ENCODE measurements around the gene DYNLT5. TPM values are rescaled to one million over a fixed set of nuclear protein-coding genes. Genes with fewer than 3 reads are reported as not detected.

The DYNLT5 gene
- total RNA-seq, 2 donors from 2014 or later = 1.2 TPM; not detected in 1

GRCh38 chr1:66747501-66747900 lies 4.8 kb upstream of the DYNLT5 start:
- H3K4me3 ChIP-seq = no peak overlapping the region
- no peaks in the 10 kb centered on the region for H3K27me3 ChIP-seq (replicated peaks; ENCODE audit: insufficient read depth)
- H3K4me1 ChIP-seq (replicated peaks) = no peaks in the 10 kb centered on the region
- WGBS = 16% methylated on average over 1 of the region's 1 CpG
- no peak overlapping the region for H3K27ac ChIP-seq
- H3K36me3 ChIP-seq = no peaks in the 10 kb centered on the region
- no peaks in the 10 kb centered on the region for H3K9me3 ChIP-seq
- DNase-seq (ENCODE audit: low spot score) = no peak
- intact Hi-C loops (cut with DNase I) = no loop called here
- no peak for TF ChIP-seq CTCF (IDR thresholded peaks at IDR 0.05)
- no peak for TF ChIP-seq POLR2AphosphoS5 (IDR thresholded peaks at IDR 0.05)
- TF ChIP-seq POLR2A (IDR thresholded peaks at IDR 0.05) = no peak

- Histone ChIP-seq H3K4me3 (no peak overlapping the region), H3K27me3 (replicated peaks; ENCODE audit: insufficient read depth) (no peaks in the 10 kb centered on the region), H3K36me3 (no peaks in the 10 kb centered on the region), H3K9me3 (no peaks in the 10 kb centered on the region), H3K27ac (no peak overlapping the region), H3K4me1 (replicated peaks) (no peaks in the 10 kb centered on the region)
- TF ChIP-seq POLR2AphosphoS5 (IDR thresholded peaks at IDR 0.05) = no peak
- no peak for TF ChIP-seq CTCF (IDR thresholded peaks at IDR 0.05)
- no peak for TF ChIP-seq POLR2A (IDR thresholded peaks at IDR 0.05)
- 80% methylated on average over 3 of the region's 3 CpGs for WGBS
- intact Hi-C loops (cut with DNase I) = no loop called here
- DNase-seq (ENCODE audit: low spot score) = no peak
Measured at GRCh38 chr1:66750577-66750976, 1.7 kb upstream of the DYNLT5 start.

GRCh38 chr1:66751160-66751559 lies 1.1 kb upstream of the DYNLT5 start:
- H3K9me3 ChIP-seq = no peaks in the 10 kb centered on the region
- H3K4me3 ChIP-seq = no peak overlapping the region
- 95% methylated on average over 4 of the region's 4 CpGs for WGBS
- H3K27me3 ChIP-seq (replicated peaks; ENCODE audit: insufficient read depth) = no peaks in the 10 kb centered on the region
- intact Hi-C loops (cut with DNase I) = no loop called here
- H3K4me1 ChIP-seq (replicated peaks) = no peaks in the 10 kb centered on the region
- DNase-seq (ENCODE audit: low spot score) = no peak
- H3K36me3 ChIP-seq = no peaks in the 10 kb centered on the region
- H3K27ac ChIP-seq = no peak overlapping the region
- TF ChIP-seq POLR2A (IDR thresholded peaks at IDR 0.05) = no peak
- TF ChIP-seq CTCF (IDR thresholded peaks at IDR 0.05) = no peak
- TF ChIP-seq POLR2AphosphoS5 (IDR thresholded peaks at IDR 0.05) = no peak

GRCh38 chr1:66752671-66753371 lies 562 bp downstream of the DYNLT5 start:
- TF ChIP-seq CTCF (IDR thresholded peaks at IDR 0.05) (no peak), POLR2AphosphoS5 (IDR thresholded peaks at IDR 0.05) (no peak), POLR2A (IDR thresholded peaks at IDR 0.05) (no peak)
- H3K4me3 ChIP-seq = peak overlapping the region; percentile 11 to 16
- no peaks in the 10 kb centered on the region for H3K4me1 ChIP-seq (replicated peaks)
- WGBS = 49% methylated on average over 18 of the region's 18 CpGs
- no peak overlapping the region for H3K27ac ChIP-seq
- no peaks in the 10 kb centered on the region for H3K9me3 ChIP-seq
- DNase-seq (ENCODE audit: low spot score) = no peak
- intact Hi-C loops (cut with DNase I) = no loop called here
- H3K36me3 ChIP-seq = no peaks in the 10 kb centered on the region
- H3K27me3 ChIP-seq (replicated peaks; ENCODE audit: insufficient read depth) = no peaks in the 10 kb centered on the region

- WGBS = 49% methylated on average over 6 of the region's 6 CpGs
- intact Hi-C loops (cut with DNase I) = no loop called here
- Histone ChIP-seq H3K4me1 (replicated peaks) (no peaks in the 10 kb centered on the region), H3K27me3 (replicated peaks; ENCODE audit: insufficient read depth) (no peaks in the 10 kb centered on the region), H3K27ac (no peak overlapping the region), H3K9me3 (no peaks in the 10 kb centered on the region), H3K4me3 (no peak overlapping the region), H3K36me3 (no peaks in the 10 kb centered on the region)
- TF ChIP-seq POLR2AphosphoS5 (IDR thresholded peaks at IDR 0.05) (no peak), POLR2A (IDR thresholded peaks at IDR 0.05) (no peak), CTCF (IDR thresholded peaks at IDR 0.05) (no peak)
- no peak for DNase-seq (ENCODE audit: low spot score)
Measured at GRCh38 chr1:66757722-66758240, 5.5 kb downstream of the DYNLT5 start.
